HEK293T (cell line): ENCODE data around the gene TSC22D3.
A peak's percentile ranks its signal among the peaks of the same experiment; 100 is the strongest.

Experiments
- CTCF ChIA-PET: fragments of 350-600 bp; formaldehyde crosslinking; extraction: SDS; loops from one replicate; lab custom pipeline; 2021; ENCODE audit warnings: antibody characterized with exemption, inconsistent platforms; lab: Yijun Ruan, JAX
- POLR2A ChIA-PET: fragments of 350-600 bp; formaldehyde crosslinking; extraction: SDS; loops from one replicate; lab custom pipeline; 2020; ENCODE audit warnings: antibody characterized with exemption, inconsistent platforms; lab: Yijun Ruan, JAX
- DNase-seq: peaks from one replicate; pipeline ENCODE4 v3.0.0; 2012; ENCODE audit warnings: mixed read lengths; ENCODE audit errors: extremely low spot score
- ARNT ChIP-seq: fragments of 450-650 bp; IDR thresholded peaks from 2 replicates; pipeline ENCODE4 v1.6.1; 2017; ENCODE audit warnings: mild to moderate bottlenecking
- BHLHE40 ChIP-seq: fragments of 450-650 bp; IDR thresholded peaks from 2 replicates; pipeline ENCODE4 v1.6.1; 2016; ENCODE audit warnings: mild to moderate bottlenecking, moderate library complexity, borderline replicate concordance
- CTBP1 ChIP-seq: fragments of 450-650 bp; IDR thresholded peaks from 2 replicates; pipeline ENCODE4 v1.6.1; 2016; ENCODE audit warnings: borderline replicate concordance
- ELF4 ChIP-seq: fragments of 450-650 bp; IDR thresholded peaks from 2 replicates; pipeline ENCODE4 v1.6.1; 2017; ENCODE audit warnings: antibody characterized with exemption
- FOXA1 ChIP-seq: fragments of 450-650 bp; IDR thresholded peaks from 2 replicates; pipeline ENCODE4 v1.6.1; 2016; ENCODE audit warnings: mild to moderate bottlenecking
- FOXK2 ChIP-seq: fragments of 450-650 bp; IDR thresholded peaks from 2 replicates; pipeline ENCODE4 v1.6.1; 2016; ENCODE audit warnings: mild to moderate bottlenecking
- FOXM1 ChIP-seq: fragments of 450-650 bp; IDR thresholded peaks from 2 replicates; pipeline ENCODE4 v1.6.1; 2017; ENCODE audit warnings: mild to moderate bottlenecking, borderline replicate concordance
- HDGF ChIP-seq: fragments of 450-650 bp; IDR thresholded peaks from 2 replicates; pipeline ENCODE4 v1.6.1; 2017; ENCODE audit warnings: antibody characterized with exemption, borderline replicate concordance
- L3MBTL2 ChIP-seq: fragments of 450-650 bp; conservative IDR thresholded peaks from 2 replicates; pipeline ENCODE4 v1.6.1; 2016; ENCODE audit warnings: mild to moderate bottlenecking
- LEF1 ChIP-seq: fragments of 450-650 bp; IDR thresholded peaks from 2 replicates; pipeline ENCODE4 v1.6.1; 2017; ENCODE audit warnings: mild to moderate bottlenecking, borderline replicate concordance
- NFRKB ChIP-seq: fragments of 450-650 bp; IDR thresholded peaks from 2 replicates; pipeline ENCODE4 v1.6.1; 2016; ENCODE audit warnings: mild to moderate bottlenecking, moderate library complexity
- PKNOX1 ChIP-seq: fragments of 450-650 bp; IDR thresholded peaks from 2 replicates; pipeline ENCODE4 v1.6.1; 2016
- SP1 ChIP-seq: fragments of 450-650 bp; IDR thresholded peaks from 2 replicates; pipeline ENCODE4 v1.6.1; 2017
- SUZ12 ChIP-seq: fragments of 450-650 bp; IDR thresholded peaks from 2 replicates; pipeline ENCODE4 v1.6.1; 2016; ENCODE audit warnings: mild to moderate bottlenecking
- TARDBP ChIP-seq: fragments of 450-650 bp; IDR thresholded peaks from 2 replicates; pipeline ENCODE4 v1.6.1; 2016
- ZNF384 ChIP-seq: fragments of 450-650 bp; IDR thresholded peaks from 2 replicates; pipeline ENCODE4 v1.6.1; 2016

Gene TSC22D3

GRCh38 chrX:107728371-107729099 is 47.1 kb downstream of the TSC22D3 start:
- ChIA-PET CTCF (interaction anchor here (0.7 to 2.7 kb wide), 14 partner anchors 8 to 74 kb away, joined by 3 to 13 read pairs (median 4); partner anchors contain the start of genes NCBP2L and TSC22D3), POLR2A (interaction anchor here (0.9 to 22.2 kb wide), 9 partner anchors 7 to 67 kb away, joined by 3 to 536 read pairs (median 6); partner anchors contain the start of genes NCBP2L and TSC22D3)
- TF ChIP-seq FOXM1 (no peak), PKNOX1 (peak; percentile 44; the same call in 1 of the 2 replicates)
- DNase-seq = no peak

GRCh38 chrX:107726816-107727534 is 48.6 kb downstream of the TSC22D3 start:
- TF ChIP-seq PKNOX1 = peak; percentile 89
- TF ChIP-seq FOXM1 = no peak
- CTCF ChIA-PET = interaction anchor here (0.6 to 1.6 kb wide), 5 partner anchors 49 to 723 kb away, joined by 3 to 6 read pairs (median 4); partner anchors contain the start of genes NCBP2L and TSC22D3
- no peak for DNase-seq
- POLR2A ChIA-PET = interaction anchor here (1.3 to 22.2 kb wide), 5 partner anchors 10 to 50 kb away, joined by 4 to 724 read pairs (median 45); partner anchors contain the start of gene TSC22D3

- TF ChIP-seq NFRKB (no peak), LEF1 (no peak), TARDBP (no peak), ARNT (no peak), FOXM1 (no peak), HDGF (no peak)
- ChIA-PET POLR2A (interaction anchor here (1.3 to 22.2 kb wide), 5 partner anchors 11 to 50 kb away, joined by 4 to 724 read pairs (median 45); partner anchors contain the start of gene TSC22D3), CTCF (interaction anchor here (0.6 to 2.6 kb wide), 6 partner anchors 50 to 722 kb away, joined by 3 to 11 read pairs (median 4); partner anchors contain the start of genes NCBP2L and TSC22D3)
- DNase-seq = no peak
Measured at GRCh38 chrX:107725761-107726555, 49.6 kb downstream of the TSC22D3 start.

GRCh38 chrX:107724653-107725052 is 50.9 kb downstream of the TSC22D3 start:
- no peak for DNase-seq
- ChIA-PET POLR2A (interaction anchor here (1.1 to 22.2 kb wide), 5 partner anchors 10 to 67 kb away, joined by 3 to 724 read pairs (median 198); partner anchors contain the start of genes NCBP2L and TSC22D3), CTCF (interaction anchor here (1.2 to 2.6 kb wide), 4 partner anchors 10 to 53 kb away, joined by 4 to 11 read pairs (median 6); partner anchors contain the start of genes NCBP2L and TSC22D3)
- TF ChIP-seq CTBP1 = peak; percentile 55; the same call in 1 of the 2 replicates
- TF ChIP-seq PKNOX1 = peak; percentile 84
- no peak for TF ChIP-seq BHLHE40

- no peak for TF ChIP-seq ZNF384
- no peak for TF ChIP-seq FOXA1
- POLR2A ChIA-PET = interaction anchor here (1.1 to 22.2 kb wide), 5 partner anchors 9 to 65 kb away, joined by 3 to 724 read pairs (median 198); partner anchors contain the start of genes NCBP2L and TSC22D3
- no peak for DNase-seq
- CTCF ChIA-PET = interaction anchor here (1.2 to 2.6 kb wide), 3 partner anchors 51 to 54 kb away, joined by 6 to 11 read pairs (median 6); partner anchors contain the start of genes NCBP2L and TSC22D3
Measured at GRCh38 chrX:107723511-107723910, 52.1 kb downstream of the TSC22D3 start.

- TF ChIP-seq BHLHE40 (no peak), FOXA1 (no peak), FOXK2 (no peak), ELF4 (no peak), TARDBP (no peak), PKNOX1 (peak; percentile 97), NFRKB (no peak), CTBP1 (peak; percentile 99), HDGF (no peak), FOXM1 (no peak), LEF1 (no peak), SUZ12 (no peak), ZNF384 (no peak), ARNT (0 out of 2 replicates have a peak, but pooled peaks have one; percentile 7), L3MBTL2 (no peak), SP1 (no peak)
- no peak for DNase-seq
- CTCF ChIA-PET = interaction anchor here (1.1 to 9.2 kb wide), 5 partner anchors 9 to 67 kb away, joined by 3 to 83 read pairs (median 4); partner anchors contain the start of gene NCBP2L
- POLR2A ChIA-PET = interaction anchor here (0.6 to 22.2 kb wide), 18 partner anchors 10 to 151 kb away, joined by 3 to 724 read pairs (median 5); partner anchors contain the start of genes NCBP2L and TSC22D3
Measured at GRCh38 chrX:107721966-107722707, 53.5 kb downstream of the TSC22D3 start.
